Left lung (tissue), 10 donors: ENCODE data around the gene LAMB1. TPM values are rescaled to one million over a fixed set of nuclear protein-coding genes. Genes with fewer than 3 reads are reported as not detected.

Experiments
- ATAC-seq: fragments of 200-7000 bp; cut with Tn5 transposase; one replicate; pipeline ENCODE4 v1.9.1; 2020; ENCODE audit warnings: moderate library complexity
- DNase-seq, 4 donors: peaks; one replicate each; pipeline ENCODE4 v3.0.0-alpha.2; 2013 to 2020
- H3K27ac ChIP-seq, 2 donors: fragments of 200-600 bp; sonication (generic) in 1 of 2; one replicate each; pipeline versions ENCODE4 v1.5.0 to v1.8.0; 2020 to 2021
- H3K27me3 ChIP-seq, 2 donors: fragments of 200-600 bp; sonication (generic) in 1 of 2; one replicate each; pipeline versions ENCODE4 v1.5.0 to v1.8.0; 2020 to 2021
- H3K36me3 ChIP-seq, 2 donors: fragments of 200-600 bp; sonication (generic) in 1 of 2; one replicate each; pipeline versions ENCODE4 v1.5.0 to v1.8.0; 2020 to 2021
- H3K4me1 ChIP-seq, 2 donors: fragments of 200-600 bp; one replicate each; pipeline ENCODE4 v1.8.0; 2021
- H3K4me3 ChIP-seq, 2 donors: fragments of 200-600 bp; sonication (generic) in 1 of 2; one replicate each; pipeline versions ENCODE4 v1.5.0 to v1.8.0; 2020 to 2021; ENCODE audit warnings: mild to moderate bottlenecking in 1 of 2
- H3K9me3 ChIP-seq, 2 donors: fragments of 200-600 bp; sonication (generic) in 1 of 2; one replicate each; pipeline versions ENCODE4 v1.5.0 to v1.8.0; 2020 to 2021
- CTCF ChIP-seq, 2 donors: fragments of 200-600 bp; sonication (generic) in 1 of 2; IDR thresholded peaks; one replicate each; pipeline versions ENCODE4 v1.5.0 to v1.8.0; 2021; ENCODE audit warnings: antibody characterized with exemption in 2 of 2
- intact Hi-C, 2 donors: fragments of 100-400 bp; cut with DNase I; formaldehyde crosslinking; loops; one replicate each; pipeline versions ENCODE4 v1.11.2 to v1.14.2; 2022
- polyA plus RNA-seq, 6 donors: library from polyadenylated mRNA; unstranded; fragments of 120-200 nt; gene quantifications; one replicate each; pipeline ENCODE4 v1.2.1, GENCODE V29; 2013; ENCODE audit not compliant: insufficient read length in 6 of 6
- total RNA-seq, 2 donors: library from RNA; stranded (reverse); fragmentation: NEBNext Ultra II Directional; extraction: Animal tissue kit (Norgen Biotek cat#: 25700); gene quantifications; one replicate each; pipeline ENCODE4 v1.2.1, GENCODE V29; 2021
- donor health status: DM: no; HTN: yes; CAD: no.
- donor health status: DM: no; HTN: no; CAD: no.

LAMB1 gene
- total and polyA plus RNA-seq, 8 donors = 175 to 583 (median 505) TPM

- ATAC-seq (no peak), DNase-seq (no peak)
- intact Hi-C loops = no loop called here
Observed at GRCh38 chr7:108046952-108047506, 44.1 kb upstream of the LAMB1 start.

GRCh38 chr7:108045669-108046068, 42.7 kb upstream of the LAMB1 start:
- Histone ChIP-seq H3K4me3 (no peak overlapping the region), H3K36me3 (no peaks in the 10 kb centered on the region), H3K4me1 (no peaks in the 10 kb centered on the region), H3K9me3 (no peaks in the 10 kb centered on the region), H3K27ac (peak overlapping the region in 1 of 2 donors; percentile 23), H3K27me3 (no peaks in the 10 kb centered on the region)
- intact Hi-C loops = no loop called here
- TF ChIP-seq CTCF (IDR thresholded peaks at IDR 0.05) = no peak
- DNase-seq (peak in 1 of 4 donors; percentile 54), ATAC-seq (no peak)

More at GRCh38 chr7:108046952-108047506, 44.1 kb upstream of the LAMB1 start:
- no peaks in the 10 kb centered on the region for H3K27me3 ChIP-seq
- no peaks in the 10 kb centered on the region for H3K9me3 ChIP-seq
- H3K4me1 ChIP-seq = no peaks in the 10 kb centered on the region
- no peaks in the 10 kb centered on the region for H3K36me3 ChIP-seq
- H3K27ac ChIP-seq = no peak overlapping the region
- H3K4me3 ChIP-seq = no peak overlapping the region
- no peak for TF ChIP-seq CTCF (IDR thresholded peaks at IDR 0.05)

DNA sequence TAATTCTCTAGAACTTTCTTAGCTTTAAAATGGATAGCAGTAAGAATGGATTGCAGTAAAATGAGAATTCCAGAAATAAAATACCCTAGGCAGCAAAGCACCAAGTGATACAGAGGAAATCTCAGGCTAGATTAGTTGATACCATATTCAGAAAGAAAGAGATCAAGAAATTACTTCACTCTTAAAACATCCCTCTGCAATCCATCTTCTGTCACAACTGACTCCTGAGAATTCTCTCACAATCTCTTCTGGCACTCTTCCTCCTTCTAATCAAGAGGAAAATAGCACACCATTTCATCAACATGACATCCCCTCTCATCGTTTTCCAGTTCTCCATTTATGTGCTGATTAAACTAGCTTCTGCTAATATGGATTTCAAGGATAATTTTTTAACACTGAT, 42.2 kb upstream of the LAMB1 start:
- DNase-seq = peak in 1 of 4 donors; percentile 24
- no peak overlapping the region for H3K4me3 ChIP-seq
- no peak for TF ChIP-seq CTCF (IDR thresholded peaks at IDR 0.05)
- H3K27me3 ChIP-seq = no peaks in the 10 kb centered on the region
- intact Hi-C loops = no loop called here
- no peaks in the 10 kb centered on the region for H3K9me3 ChIP-seq
- H3K36me3 ChIP-seq = no peaks in the 10 kb centered on the region
- no peaks in the 10 kb centered on the region for H3K4me1 ChIP-seq
- peak overlapping the region in 1 of 2 donors; percentile 23 for H3K27ac ChIP-seq
- ATAC-seq = peak; percentile 30

DNA sequence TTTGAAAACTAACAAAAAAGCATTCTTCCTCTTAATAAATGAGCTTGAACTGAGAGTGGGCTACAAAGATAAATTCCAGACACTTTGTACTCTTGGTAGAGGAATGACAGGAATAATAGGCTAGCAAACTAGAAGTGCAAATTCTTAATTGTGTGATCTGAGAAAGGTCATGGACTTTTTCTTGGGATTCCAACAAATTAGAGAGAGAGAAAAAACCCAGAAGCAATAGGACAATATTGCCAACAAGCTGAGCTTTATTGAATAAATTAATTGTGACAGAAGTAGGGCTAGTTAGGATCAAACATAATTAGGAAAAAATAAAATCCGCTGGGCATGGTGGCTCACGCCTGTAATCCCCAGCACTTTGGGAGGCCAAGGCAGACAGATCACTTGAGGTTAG, 41.4 kb upstream of the LAMB1 start:
- H3K9me3 ChIP-seq = no peaks in the 10 kb centered on the region
- no peaks in the 10 kb centered on the region for H3K27me3 ChIP-seq
- H3K4me1 ChIP-seq = no peaks in the 10 kb centered on the region
- TF ChIP-seq CTCF (IDR thresholded peaks at IDR 0.05) = no peak
- H3K27ac ChIP-seq = peak overlapping the region in 1 of 2 donors; percentile 23
- H3K4me3 ChIP-seq = no peak overlapping the region
- no peak for ATAC-seq
- intact Hi-C loops = no loop called here
- no peak for DNase-seq
- H3K36me3 ChIP-seq = no peaks in the 10 kb centered on the region

GRCh38 chr7:108038986-108039385, 36.0 kb upstream of the LAMB1 start:
- no peak for TF ChIP-seq CTCF (IDR thresholded peaks at IDR 0.05)

More at GRCh38 chr7:108038986-108039385, 36.0 kb upstream of the LAMB1 start:
- ATAC-seq (no peak), DNase-seq (no peak)
- no peaks in the 10 kb centered on the region for H3K4me1 ChIP-seq
- no peaks in the 10 kb centered on the region for H3K9me3 ChIP-seq
- H3K27ac ChIP-seq = no peak overlapping the region
- no peaks in the 10 kb centered on the region for H3K27me3 ChIP-seq
- H3K4me3 ChIP-seq = no peak overlapping the region
- intact Hi-C loops = no loop called here
- no peaks in the 10 kb centered on the region for H3K36me3 ChIP-seq
